Stomach (tissue), 9 donors: ENCODE measurements around the gene RNF182. TPM values are rescaled to one million over a fixed set of nuclear protein-coding genes. Genes with fewer than 3 reads are reported as not detected.

Experiments
- DNase-seq, 2 donors: peaks; one replicate each; pipeline versions ENCODE4 v3.0.0 to v3.0.0-alpha.2; 2013 to 2019
- H3K27ac ChIP-seq, 5 donors: fragments of 200-600 bp in 4 of 5; sonication (generic) in 4 of 5; one replicate each; pipeline ENCODE4 v1.5.1; 2013 to 2019; ENCODE audit warnings: mild to moderate bottlenecking in 1 of 5, moderate library complexity in 1 of 5
- H3K27me3 ChIP-seq, 3 donors: fragments of 200-600 bp; sonication (generic); one replicate each; pipeline ENCODE4 v1.5.1; 2017 to 2019; ENCODE audit warnings: mixed run types in 1 of 3
- H3K36me3 ChIP-seq, 4 donors: fragments of 200-600 bp; sonication (generic); 1 replicate in 3 of 4; 2 replicates in 1 of 4; pipeline ENCODE4 v1.5.1; 2016 to 2019
- H3K4me1 ChIP-seq, 4 donors: fragments of 200-600 bp; sonication (generic); one replicate each; pipeline ENCODE4 v1.5.1; 2016 to 2019
- H3K4me3 ChIP-seq, 4 donors: fragments of 200-600 bp; sonication (generic) in 3 of 4; one replicate each; pipeline ENCODE4 v1.5.1; 2016 to 2019; ENCODE audit warnings: mild to moderate bottlenecking in 1 of 4
- H3K9me3 ChIP-seq, 4 donors: fragments of 200-600 bp; sonication (generic); one replicate each; pipeline ENCODE4 v1.5.1; 2016 to 2019
- CTCF ChIP-seq, 7 experiments: fragments of 450-650 bp in 4 of 7; fragments of 200-600 bp in 3 of 7; sonication (generic) in 3 of 7; IDR thresholded peaks; one replicate each; pipeline ENCODE4 v1.5.1; 2016 to 2019; ENCODE audit warnings: antibody characterized with exemption in 7 of 7, control low read depth in 2 of 7, mild to moderate bottlenecking in 1 of 7
- EP300 ChIP-seq: sonication (generic); formaldehyde crosslinking; IDR thresholded peaks from one replicate; pipeline ENCODE4 v1.6.1; 2017; ENCODE audit warnings: antibody characterized with exemption
- POLR2A ChIP-seq, 4 donors: fragments of 450-650 bp; IDR thresholded peaks; one replicate each; pipeline ENCODE4 v1.6.1; 2016; ENCODE audit warnings: antibody characterized with exemption in 4 of 4, control low read depth in 2 of 4, mild to moderate bottlenecking in 1 of 4, moderate library complexity in 1 of 4
- POLR2AphosphoS5 ChIP-seq, 3 donors: sonication (generic); formaldehyde crosslinking; IDR thresholded peaks; one replicate each; pipeline ENCODE4 v1.6.1; 2016; ENCODE audit warnings: antibody characterized with exemption in 3 of 3
- WGBS, 5 donors: extraction: QIAGEN DNeasy Blood & Tissue Kit in 3 of 5; methylation state at CpG; one replicate each; pipeline versions ENCODE4 v1.1.5 to v1.1.7; 2013 to 2018; 5-methylcytosine and 5-hydroxymethylcytosine counted together
- intact Hi-C: fragments of 100-400 bp; cut with DNase I; formaldehyde crosslinking; loops from one replicate; pipeline ENCODE4 v1.15.1; 2023; ENCODE audit warnings: low total_unique reads
- polyA plus RNA-seq, 3 donors: library from polyadenylated mRNA; stranded (reverse); fragments of 200-250 nt; gene quantifications; one replicate each; pipeline ENCODE4 v1.2.3, GENCODE V29; 2013
- total RNA-seq, 5 donors: library from RNA; depleted of rRNA; stranded (reverse); fragments of >200 nt; gene quantifications; one replicate each; pipeline versions ENCODE4 v1.1.0 to v1.2.3, GENCODE V29; 2014 to 2016
- donor health status: healthy with polysubstance abuse.
- donor health status: Bipolar disorder and iron deficiency.
- donor health status: healthy.

Gene RNF182
- total and polyA plus RNA-seq, 8 donors = 0.10 to 0.18 TPM; not detected in 6

- no peak overlapping the region for H3K27ac ChIP-seq
- H3K4me3 ChIP-seq = no peak overlapping the region
- H3K9me3 ChIP-seq = no peaks in the 10 kb centered on the region
- peaks cover 0 to 48% (median 0%) of the 10 kb centered on the region in 3 donors for H3K27me3 ChIP-seq
- no peak for DNase-seq
- no peak for TF ChIP-seq CTCF (IDR thresholded peaks at IDR 0.05)
- no peaks in the 10 kb centered on the region for H3K36me3 ChIP-seq
- no peaks in the 10 kb centered on the region for H3K4me1 ChIP-seq
- intact Hi-C loops = no loop called here
- 78 to 86% (median 84%) methylated on average over 8 of the region's 8 CpGs for WGBS, 5 donors
Measured at GRCh38 chr6:14028631-14029030, 103.9 kb downstream of the RNF182 start.

GRCh38 chr6:14029605-14030004 is 104.9 kb downstream of the RNF182 start:
- no peak for TF ChIP-seq POLR2AphosphoS5 (IDR thresholded peaks at IDR 0.05)
- TF ChIP-seq POLR2A (IDR thresholded peaks at IDR 0.05) = no peak
- no peak for TF ChIP-seq EP300
- no peak for TF ChIP-seq CTCF (IDR thresholded peaks at IDR 0.05)
- H3K27ac ChIP-seq = no peak overlapping the region
- peaks cover 0 to 56% (median 0%) of the 10 kb centered on the region in 3 donors for H3K27me3 ChIP-seq
- 88 to 95% (median 91%) methylated on average over 6 of the region's 6 CpGs for WGBS, 5 donors
- H3K9me3 ChIP-seq = no peaks in the 10 kb centered on the region
- no peak for DNase-seq
- no peaks in the 10 kb centered on the region for H3K36me3 ChIP-seq
- intact Hi-C loops = no loop called here
- no peak overlapping the region for H3K4me3 ChIP-seq
- H3K4me1 ChIP-seq = no peaks in the 10 kb centered on the region

Other genes with a start within 250 kb of the RNF182 start
- 10 to 100 TPM; 17.4 to 51.4 (median 21.0) TPM for gene RANBP9, start 213.1 kb upstream of the RNF182 start, total RNA-seq
- gene RANBP9, start 213.1 kb upstream of the RNF182 start, polyA plus RNA-seq = 10 to 100 TPM; 13.1 to 21.8 (median 18.6) TPM
- 10 to 100 TPM in 2 of 5 donors, 1 to 10 TPM in 3; 2.3 to 11.9 (median 5.5) TPM for gene MCUR1, start 110.4 kb upstream of the RNF182 start, total RNA-seq
- 10 to 100 TPM in 2 of 3 donors, 1 to 10 TPM in 1; 7.5 to 16.4 (median 16.4) TPM for gene MCUR1, start 110.4 kb upstream of the RNF182 start, polyA plus RNA-seq
- 1 to 10 TPM in 2 of 5 donors, under 1 TPM in 1, not detected in 2; 0.29 to 9.3 (median 7.5) TPM for gene CD83, start 192.8 kb downstream of the RNF182 start, total RNA-seq
- gene CD83, start 192.8 kb downstream of the RNF182 start, polyA plus RNA-seq = 1 to 10 TPM; 1.5 to 3.1 (median 3.0) TPM